HG03565 (cell line): ENCODE results near the gene SKIL.

Experiments used
- ATAC-seq: cut with Tn5 transposase; IDR thresholded peaks from one replicate; pipeline ENCODE4 v1.9.1; 2021; ENCODE audit warnings: mild to moderate bottlenecking, moderate library complexity; ENCODE audit not compliant: unreplicated experiment

Gene SKIL

DNA sequence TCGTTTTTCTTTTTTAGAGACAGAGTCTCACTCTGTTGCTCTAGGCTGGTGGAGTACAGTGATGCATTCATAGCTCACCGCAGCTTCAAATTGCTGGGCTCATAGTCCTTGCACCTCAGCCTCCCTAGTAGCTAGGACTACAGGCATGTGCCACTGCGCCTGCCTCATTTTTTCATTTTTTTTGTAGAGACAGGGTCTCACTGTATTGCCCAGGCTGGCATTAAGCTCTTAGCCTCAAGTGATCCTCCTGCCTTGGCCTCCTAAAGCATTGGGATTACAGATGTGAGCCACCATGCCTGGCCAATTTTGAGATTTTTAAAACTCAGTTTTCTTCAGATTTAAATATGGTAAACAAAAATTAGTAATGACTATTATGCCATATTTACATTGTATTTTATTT is 29.0 kb downstream of the SKIL start:
- no peak for ATAC-seq

DNA sequence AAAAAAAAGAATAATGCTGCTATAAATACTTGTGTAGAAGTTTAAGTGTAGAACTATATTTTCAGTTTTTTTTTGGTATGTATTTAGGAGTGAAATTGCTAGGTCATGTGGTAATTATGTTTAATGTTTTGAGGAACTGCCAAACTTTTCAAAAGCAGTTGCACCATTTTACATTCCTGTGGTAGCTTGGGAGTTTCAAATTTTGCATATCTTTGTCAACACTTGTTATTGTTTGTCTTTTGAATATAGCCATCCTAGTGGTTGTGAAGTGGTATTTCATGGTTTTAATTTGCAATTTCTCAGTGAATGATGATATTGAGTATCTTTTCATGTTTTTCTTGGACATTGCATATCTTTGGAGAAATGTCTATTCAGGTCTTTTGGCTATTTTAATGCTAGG is 30.4 kb downstream of the SKIL start:
- ATAC-seq: no peak

DNA sequence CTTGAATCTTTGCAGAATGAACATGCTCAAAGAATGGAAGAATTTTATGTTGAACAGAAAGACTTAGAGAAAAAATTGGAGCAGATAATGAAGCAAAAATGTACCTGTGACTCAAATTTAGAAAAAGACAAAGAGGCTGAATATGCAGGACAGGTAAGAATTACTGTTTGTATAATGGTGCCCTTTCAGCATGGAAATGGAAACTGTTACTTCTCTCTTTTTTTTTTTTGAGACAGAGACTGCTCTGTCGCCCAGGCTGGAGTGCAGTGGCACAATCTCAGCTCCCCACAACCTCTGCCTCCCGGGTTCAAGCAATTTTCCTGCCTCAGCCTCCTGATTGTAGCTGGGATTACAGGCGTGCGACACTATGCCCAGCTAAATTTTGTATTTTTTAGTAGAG is 33.6 kb downstream of the SKIL start:
- ATAC-seq: no peak

GRCh38 chr3:170397685-170398084 is 40.2 kb downstream of the SKIL start:
- ATAC-seq: no peak

GRCh38 chr3:170405101-170405500 is 47.6 kb downstream of the SKIL start:
- no peak for ATAC-seq

DNA sequence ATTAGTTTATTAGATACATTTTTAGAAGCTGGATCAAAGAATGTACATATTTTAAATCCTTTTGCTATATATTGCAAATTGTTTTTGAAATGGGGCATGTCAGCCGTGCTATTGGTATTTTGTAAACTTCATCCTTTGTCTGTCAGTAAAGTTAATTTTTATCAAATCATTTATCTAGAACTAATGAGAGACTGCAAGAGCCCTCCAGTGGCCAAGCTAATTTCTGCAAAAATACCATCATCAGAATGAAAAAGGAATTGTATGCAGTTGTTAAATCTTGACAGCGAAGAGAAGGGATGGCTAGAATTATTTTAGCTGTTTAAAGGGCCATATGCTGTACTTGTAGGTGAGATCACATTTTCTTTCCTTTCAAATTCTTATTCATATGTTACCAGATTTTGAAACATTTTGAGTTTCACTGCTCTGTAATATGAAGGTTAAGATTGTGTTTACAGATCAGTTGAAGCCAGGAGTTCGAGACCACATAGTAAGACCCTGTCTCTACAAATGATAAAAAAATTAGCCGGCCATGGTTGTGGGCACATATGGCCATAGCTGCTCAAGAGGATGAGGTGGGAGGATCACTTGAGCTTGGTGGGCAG is 53.0 kb downstream of the SKIL start:
- ATAC-seq: no peak

DNA sequence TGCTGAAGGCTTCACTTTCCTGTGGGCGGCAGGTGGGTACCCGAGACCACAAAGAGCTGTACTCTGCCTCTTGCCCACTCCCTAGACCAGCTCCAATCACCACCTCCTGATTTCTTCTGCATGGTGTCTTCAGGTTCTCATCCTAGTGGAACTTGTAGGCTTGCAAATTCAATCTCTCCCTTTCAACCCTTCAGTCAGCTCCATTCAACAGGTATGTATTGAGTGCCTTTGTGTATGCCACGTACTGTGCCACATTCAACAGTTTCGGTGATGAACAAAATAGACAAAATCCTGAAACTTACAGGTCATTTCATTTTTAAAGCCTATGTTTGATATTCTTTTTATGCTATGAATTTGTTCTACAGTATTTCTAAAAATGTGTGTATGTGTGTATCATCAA is 55.8 kb downstream of the SKIL start:
- ATAC-seq: no peak

DNA sequence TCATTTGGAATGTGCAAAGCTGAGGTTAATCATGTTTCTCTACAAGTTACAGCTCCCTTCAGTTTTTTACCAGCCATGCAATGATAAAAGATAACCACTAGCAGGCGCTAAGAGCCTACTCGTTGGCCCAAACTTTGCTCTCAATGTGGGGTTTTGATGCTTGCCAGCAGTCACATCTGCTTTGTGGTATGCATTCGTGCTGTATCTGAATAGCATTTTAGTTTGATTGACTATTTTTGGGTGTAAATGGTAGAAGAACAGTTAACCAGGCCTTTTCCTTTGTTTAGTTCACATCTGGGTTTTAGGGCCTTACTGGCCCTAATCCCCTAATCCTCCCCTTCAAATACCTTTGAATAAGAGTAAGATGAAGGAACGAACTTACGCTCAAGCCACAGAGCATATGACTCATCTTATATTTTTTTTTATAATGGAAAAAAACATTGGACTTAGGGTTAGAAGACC is 56.7 kb downstream of the SKIL start:
- peak; percentile 52 for ATAC-seq

- ATAC-seq: no peak
Observed at GRCh38 chr3:170417090-170417489, 59.6 kb downstream of the SKIL start.

DNA sequence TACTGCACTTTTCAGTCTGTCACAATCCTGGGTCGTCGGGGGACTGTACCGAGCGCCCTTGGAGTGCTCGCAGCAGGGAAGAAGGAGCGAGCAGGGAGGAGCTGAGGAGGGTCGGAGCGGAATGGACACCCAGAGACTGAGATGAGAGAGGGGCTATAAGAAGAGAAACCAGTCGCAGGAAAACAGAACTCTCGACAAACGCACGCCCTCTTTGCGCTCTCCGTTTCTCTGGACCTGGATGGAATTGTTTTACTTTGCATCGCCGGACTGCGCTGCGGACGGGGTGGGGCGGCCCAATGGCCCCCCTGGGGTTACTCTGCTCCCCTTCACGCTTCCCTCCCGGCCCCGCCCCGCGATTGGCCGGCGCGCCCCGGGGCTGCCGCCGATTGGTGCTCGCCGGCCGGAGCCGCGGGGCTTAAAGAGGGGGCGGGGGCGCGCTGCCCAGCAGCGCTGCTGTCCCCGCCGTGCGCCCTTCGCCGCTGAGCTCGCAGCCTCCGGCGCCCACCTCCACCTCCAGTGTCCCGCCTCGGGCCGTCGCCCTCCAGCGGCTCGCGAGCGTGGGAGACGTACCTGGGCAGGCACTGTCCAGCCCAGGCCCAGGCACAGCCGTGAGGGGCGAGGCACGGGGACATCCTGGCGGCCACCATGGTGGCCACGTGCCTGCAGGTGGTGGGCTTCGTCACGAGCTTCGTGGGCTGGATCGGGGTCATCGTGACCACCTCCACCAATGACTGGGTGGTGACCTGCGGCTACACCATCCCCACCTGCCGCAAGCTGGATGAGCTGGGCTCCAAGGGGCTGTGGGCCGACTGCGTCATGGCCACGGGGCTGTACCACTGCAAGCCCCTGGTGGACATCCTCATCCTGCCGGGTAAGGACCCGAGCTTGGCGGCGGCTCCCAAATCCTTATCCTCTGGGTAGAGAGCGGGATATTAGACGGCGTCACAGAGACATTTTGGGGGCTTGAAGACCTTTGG is 61.2 kb downstream of the SKIL start, which contains the start of gene CLDN11:
Gene CLDN11, plus strand, starts transcription at position 447 of the 977 bp plus-strand sequence. Its CDS starts 199 bp downstream, at position 646.
- ATAC-seq: no peak

DNA sequence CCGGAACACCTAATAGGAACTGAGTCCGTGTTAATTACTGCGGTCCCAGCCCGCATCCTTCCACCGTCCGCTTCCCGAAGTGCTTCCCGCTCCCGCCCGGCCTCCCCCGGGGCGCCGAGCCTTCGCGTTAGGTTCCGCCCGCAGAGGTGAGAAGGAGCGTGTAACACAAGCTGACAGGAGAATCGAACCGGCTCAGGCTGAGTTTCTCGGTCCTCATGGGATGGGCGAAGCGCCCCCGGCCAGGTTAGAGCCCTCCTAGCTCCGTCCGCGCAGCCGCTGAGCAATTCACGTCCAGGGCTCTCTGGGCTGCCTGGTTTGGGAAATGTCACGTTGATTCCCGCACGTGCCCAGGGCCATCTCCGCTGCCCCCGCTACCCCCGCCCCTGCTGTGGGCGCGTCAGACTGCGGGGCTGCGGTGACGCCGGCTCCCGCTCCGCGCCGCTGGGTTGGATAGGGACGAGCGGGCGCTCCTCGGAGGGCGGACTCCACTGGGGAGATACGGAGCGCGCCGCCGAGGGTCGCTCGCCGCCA is 62.1 kb downstream of the SKIL start:
- no peak for ATAC-seq

DNA sequence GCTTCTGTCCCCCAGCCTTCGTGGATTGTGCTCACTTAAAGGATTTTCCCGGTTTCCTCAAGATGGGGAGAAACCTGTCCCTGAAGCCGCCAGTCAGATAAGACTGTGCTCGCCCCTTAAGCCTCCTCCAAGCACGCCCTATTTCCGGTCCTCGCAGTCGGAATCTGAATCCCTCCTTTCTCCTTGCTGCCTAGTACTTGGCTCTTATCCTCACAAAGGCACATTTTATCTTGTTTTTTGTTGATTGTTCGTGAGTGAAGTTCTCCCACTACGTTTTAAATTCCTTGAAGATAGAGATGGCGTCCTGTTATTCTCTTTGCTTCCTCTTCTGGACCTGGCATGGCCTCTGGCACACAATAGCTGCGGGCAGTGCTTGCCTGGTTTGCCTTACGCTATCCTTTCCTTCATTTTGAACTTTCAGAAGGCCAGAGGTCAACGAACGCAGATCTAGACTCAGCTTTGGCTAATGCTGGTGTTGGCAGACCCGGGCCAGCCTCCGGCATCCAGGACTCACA is 62.8 kb downstream of the SKIL start:
- ATAC-seq: no peak

DNA sequence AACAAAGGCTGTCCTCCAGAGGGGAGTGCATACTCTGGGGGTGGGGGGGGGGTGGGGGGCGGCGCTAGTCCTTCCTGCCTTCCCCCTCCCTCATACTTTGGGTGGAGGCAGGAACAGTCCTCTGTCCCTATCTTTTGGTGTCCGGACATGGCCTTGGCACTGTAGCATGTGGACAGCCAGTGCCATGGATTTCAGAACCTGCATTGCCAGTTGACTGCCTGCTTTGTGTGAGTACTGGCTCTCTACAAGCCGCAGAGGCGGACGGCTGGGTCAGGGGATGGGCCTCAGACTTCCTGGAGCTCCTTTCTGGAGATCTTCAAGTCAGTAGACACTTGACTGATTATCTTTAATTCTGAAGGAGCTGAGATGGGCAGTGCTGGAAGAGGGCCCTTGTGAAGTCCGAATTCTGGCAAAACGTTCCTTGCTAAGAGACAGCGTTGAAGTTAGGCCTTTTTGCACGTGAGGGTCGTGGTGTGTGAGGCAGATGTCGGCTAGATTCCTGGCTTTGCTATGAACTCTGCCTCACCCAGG is 63.7 kb downstream of the SKIL start:
- ATAC-seq: no peak

DNA sequence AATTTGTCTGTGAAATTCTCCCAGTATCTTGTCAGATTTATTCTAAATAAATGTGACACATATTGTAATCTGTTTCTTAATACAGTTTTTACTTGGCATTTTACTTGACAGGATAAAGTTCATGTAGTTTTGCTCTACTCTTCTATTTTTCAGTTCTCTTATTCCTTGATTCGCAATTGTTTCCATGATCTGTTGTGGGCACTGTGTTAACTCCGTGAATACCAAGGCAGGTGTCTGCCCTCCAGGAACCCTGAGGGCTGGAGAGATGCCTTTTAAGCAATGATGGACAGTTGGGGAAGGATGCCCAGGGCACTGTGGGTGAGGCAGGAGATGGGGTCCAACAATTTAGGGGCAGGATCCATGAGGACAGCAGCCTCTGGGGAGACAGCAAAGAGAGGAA is 64.2 kb downstream of the SKIL start:
- ATAC-seq: no peak

DNA sequence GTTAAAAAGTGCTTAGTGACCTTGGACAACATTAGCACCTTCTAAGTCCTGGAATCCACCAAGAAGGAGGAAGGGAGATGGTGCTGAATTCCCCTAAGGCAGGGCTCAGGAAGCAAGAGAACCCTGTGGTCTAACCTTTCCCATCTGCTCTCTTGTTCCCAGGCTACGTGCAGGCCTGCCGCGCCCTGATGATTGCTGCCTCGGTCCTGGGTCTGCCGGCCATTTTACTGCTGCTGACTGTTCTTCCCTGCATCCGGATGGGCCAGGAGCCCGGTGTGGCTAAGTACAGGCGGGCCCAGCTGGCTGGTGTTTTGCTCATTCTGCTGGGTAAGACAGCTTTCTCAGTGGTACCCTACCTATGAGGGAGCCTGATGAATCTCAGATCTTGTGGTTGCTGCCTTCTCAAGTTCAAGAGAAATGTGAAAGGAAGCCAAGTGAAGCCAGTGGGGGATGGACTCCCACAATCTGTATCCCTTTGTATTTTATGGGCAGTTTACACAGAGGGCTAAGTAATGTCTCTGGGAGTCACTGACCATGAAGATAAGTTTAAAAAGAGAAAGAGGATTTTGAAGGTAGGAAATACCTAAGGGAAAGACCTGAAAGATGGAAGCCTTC is 65.6 kb downstream of the SKIL start:
- ATAC-seq: no peak

DNA sequence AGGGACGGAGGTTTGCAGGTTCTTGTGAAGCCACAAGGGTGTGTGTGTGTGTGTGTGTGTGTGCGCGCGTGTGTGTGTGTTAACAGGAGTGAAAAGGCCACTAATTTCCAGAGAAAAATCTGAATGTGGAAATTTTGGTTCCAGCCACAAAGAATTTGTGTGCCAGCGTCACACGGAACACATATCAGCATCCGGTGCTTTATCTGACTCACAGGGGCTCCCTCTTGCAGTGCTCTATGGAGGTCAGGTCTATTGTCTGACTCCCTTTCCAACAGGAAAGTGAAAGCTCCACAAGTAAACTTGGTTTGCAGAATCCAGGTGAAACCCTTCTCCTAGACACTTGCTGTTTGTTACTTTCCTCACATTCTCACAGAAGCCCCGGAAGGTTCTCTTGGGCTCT is 67.4 kb downstream of the SKIL start:
- ATAC-seq: no peak

- no peak for ATAC-seq
Observed at GRCh38 chr3:170425491-170426239, 68.2 kb downstream of the SKIL start.

GRCh38 chr3:170426240-170426797 is 68.8 kb downstream of the SKIL start:
- no peak for ATAC-seq

DNA sequence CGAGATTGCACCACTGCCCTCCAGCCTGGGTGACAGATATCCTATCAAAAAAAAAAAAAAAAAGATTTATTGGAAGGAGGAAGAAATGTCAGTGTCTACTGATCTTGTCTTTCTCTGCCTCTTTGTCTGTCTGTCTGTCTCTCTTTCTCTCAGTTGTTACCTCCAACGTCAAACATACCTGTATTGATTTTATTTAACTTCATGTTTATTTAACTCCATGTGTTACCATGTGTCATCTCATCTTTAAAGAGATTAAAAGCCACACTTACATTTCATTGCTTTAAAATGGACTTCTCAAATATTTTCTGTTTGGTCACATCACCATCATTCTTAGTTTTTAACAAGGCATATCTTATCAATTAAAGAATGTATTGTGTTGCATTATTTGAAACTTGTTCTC is 70.6 kb downstream of the SKIL start:
- no peak for ATAC-seq

DNA sequence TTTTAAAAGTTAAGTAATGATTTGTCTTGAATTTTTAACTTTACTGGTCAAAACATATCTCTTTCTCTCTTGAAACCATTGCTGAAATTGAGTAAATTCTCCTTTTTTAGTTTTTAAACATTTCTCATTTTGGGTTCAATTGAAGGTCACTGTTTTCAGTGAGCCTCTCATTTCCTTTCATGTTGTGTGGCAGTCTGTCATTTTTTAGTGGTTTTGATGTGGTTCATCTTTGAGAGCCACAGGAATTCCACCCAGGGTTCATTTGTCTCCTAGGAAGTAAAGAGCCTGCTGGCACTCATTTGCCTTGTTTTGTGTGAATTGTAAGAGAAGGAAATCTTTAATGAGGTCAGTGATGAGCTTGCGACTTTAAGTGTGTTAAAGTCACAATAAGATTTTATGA is 71.5 kb downstream of the SKIL start:
- ATAC-seq: peak; percentile 59
